HG03354 (cell line): Measurements from ENCODE around the gene PPP6C.
"Not testable (repeated sequence)": the region's sequence is repeated elsewhere in the genome, so short reads cannot be mapped to it uniquely, and the experiment has no call there.

Source experiments
- ATAC-seq: cut with Tn5 transposase; IDR thresholded peaks from one replicate; pipeline ENCODE4 v1.9.1; 2021; ENCODE audit warnings: mild to moderate bottlenecking; ENCODE audit not compliant: unreplicated experiment, poor library complexity, severe bottlenecking

Gene PPP6C

GRCh38 chr9:125189361-125190289, at the start of gene PPP6C:
TSS of gene PPP6C (minus strand) at chr9:125189803. CDS start at chr9:125189718, 85 bp downstream.
- peak; percentile 97 for ATAC-seq

GRCh38 chr9:125238915-125239446, 49.4 kb upstream of the PPP6C start:
- ATAC-seq = no peak

- ATAC-seq = no peak
Observed at GRCh38 chr9:125238127-125238914, 48.7 kb upstream of the PPP6C start.

GRCh38 chr9:125236520-125237159, 47.0 kb upstream of the PPP6C start:
- ATAC-seq = not testable (repeated sequence)

GRCh38 chr9:125235804-125236519, 46.4 kb upstream of the PPP6C start:
- ATAC-seq = no peak

- not testable (repeated sequence) for ATAC-seq
Observed at GRCh38 chr9:125234099-125234498, 44.5 kb upstream of the PPP6C start.

GRCh38 chr9:125233678-125234077, 44.1 kb upstream of the PPP6C start:
- no peak for ATAC-seq

GRCh38 chr9:125227761-125228160, 38.2 kb upstream of the PPP6C start:
- no peak for ATAC-seq

GRCh38 chr9:125224858-125225257, 35.3 kb upstream of the PPP6C start:
- not testable (repeated sequence) for ATAC-seq

GRCh38 chr9:125218621-125219020, 29.0 kb upstream of the PPP6C start:
- no peak for ATAC-seq

GRCh38 chr9:125214186-125214585, 24.6 kb upstream of the PPP6C start:
- no peak for ATAC-seq

GRCh38 chr9:125204477-125204876, 14.9 kb upstream of the PPP6C start:
- ATAC-seq = no peak

- no peak for ATAC-seq
Observed at GRCh38 chr9:125202846-125203618, 13.4 kb upstream of the PPP6C start.

GRCh38 chr9:125200216-125201047, 10.8 kb upstream of the PPP6C start, which contains the start of gene RABEPK:
TSS of gene RABEPK (plus strand) at chr9:125200542. CDS start at chr9:125203014, 2,472 bp downstream.
- peak; percentile 99 for ATAC-seq

- ATAC-seq = not testable (repeated sequence)
Observed at GRCh38 chr9:125195591-125195990, 6.0 kb upstream of the PPP6C start.

- ATAC-seq = not testable (repeated sequence)
Observed at GRCh38 chr9:125194466-125194865, 4.9 kb upstream of the PPP6C start.

- ATAC-seq = no peak
Observed at GRCh38 chr9:125190361-125190801, 778 bp upstream of the PPP6C start.

- ATAC-seq = peak; percentile 37
Observed at GRCh38 chr9:125189011-125189360, 617 bp downstream of the PPP6C start.
